Myocyte (in vitro differentiated cells): ENCODE data around the gene CD82. TPM values are rescaled to one million over a fixed set of nuclear protein-coding genes. Genes with fewer than 3 reads are reported as not detected.

ENCODE experiments used
- DNase-seq: peaks from one replicate; pipeline ENCODE4 v3.0.0-alpha.2; 2012; ENCODE audit warnings: low read depth
- total RNA-seq: library from RNA; depleted of rRNA; stranded (reverse); fragments of >200 nt; gene quantifications from 2 replicates; pipeline ENCODE4 v1.2.3, GENCODE V29; 2014

CD82 gene
- total RNA-seq, 1 donor from 2014 or later: 98.2 TPM

- no peak for DNase-seq
These were observed 63.6 kb downstream of the CD82 start for GRCh38 chr11:44628730-44629700.

- DNase-seq: no peak
These were observed 64.4 kb downstream of the CD82 start for GRCh38 chr11:44629732-44630345.

GRCh38 chr11:44630511-44631210 is 65.2 kb downstream of the CD82 start:
- DNase-seq: no peak

GRCh38 chr11:44631831-44632230 is 66.4 kb downstream of the CD82 start:
- DNase-seq: no peak

- peak; percentile 72 for DNase-seq
These were observed 67.1 kb downstream of the CD82 start for GRCh38 chr11:44632466-44633123.

- no peak for DNase-seq
These were observed 68.2 kb downstream of the CD82 start for GRCh38 chr11:44633641-44634040.

GRCh38 chr11:44634401-44635281 is 69.2 kb downstream of the CD82 start:
- DNase-seq: no peak

GRCh38 chr11:44637487-44637886 is 72.0 kb downstream of the CD82 start:
- no peak for DNase-seq

GRCh38 chr11:44638032-44638431 is 72.6 kb downstream of the CD82 start:
- DNase-seq: no peak

GRCh38 chr11:44643217-44643616 is 77.8 kb downstream of the CD82 start:
- no peak for DNase-seq

GRCh38 chr11:44645827-44646226 is 80.4 kb downstream of the CD82 start:
- no peak for DNase-seq

GRCh38 chr11:44647255-44647955 is 81.9 kb downstream of the CD82 start:
- DNase-seq: peak; percentile 82

- DNase-seq: peak; percentile 60
These were observed 82.6 kb downstream of the CD82 start for GRCh38 chr11:44648109-44648508.

GRCh38 chr11:44651535-44652155 is 86.2 kb downstream of the CD82 start:
- no peak for DNase-seq

- DNase-seq: no peak
These were observed 87.6 kb downstream of the CD82 start for GRCh38 chr11:44652901-44653644.

GRCh38 chr11:44654057-44654456 is 88.6 kb downstream of the CD82 start:
- DNase-seq: no peak

- no peak for DNase-seq
These were observed 89.1 kb downstream of the CD82 start for GRCh38 chr11:44654596-44654995.

GRCh38 chr11:44657836-44658505 is 92.5 kb downstream of the CD82 start:
- no peak for DNase-seq
